ENCODE results near the gene STIP1. TPM values are rescaled to one million over a fixed set of nuclear protein-coding genes. Genes with fewer than 3 reads are reported as not detected.

The STIP1 gene
- total and polyA plus RNA-seq, 9 of the 15 experiments (the other 6 are each of a cell fraction or from before 2014, with no cell fraction given): 58.1 to 465 (median 346) TPM

DNA sequence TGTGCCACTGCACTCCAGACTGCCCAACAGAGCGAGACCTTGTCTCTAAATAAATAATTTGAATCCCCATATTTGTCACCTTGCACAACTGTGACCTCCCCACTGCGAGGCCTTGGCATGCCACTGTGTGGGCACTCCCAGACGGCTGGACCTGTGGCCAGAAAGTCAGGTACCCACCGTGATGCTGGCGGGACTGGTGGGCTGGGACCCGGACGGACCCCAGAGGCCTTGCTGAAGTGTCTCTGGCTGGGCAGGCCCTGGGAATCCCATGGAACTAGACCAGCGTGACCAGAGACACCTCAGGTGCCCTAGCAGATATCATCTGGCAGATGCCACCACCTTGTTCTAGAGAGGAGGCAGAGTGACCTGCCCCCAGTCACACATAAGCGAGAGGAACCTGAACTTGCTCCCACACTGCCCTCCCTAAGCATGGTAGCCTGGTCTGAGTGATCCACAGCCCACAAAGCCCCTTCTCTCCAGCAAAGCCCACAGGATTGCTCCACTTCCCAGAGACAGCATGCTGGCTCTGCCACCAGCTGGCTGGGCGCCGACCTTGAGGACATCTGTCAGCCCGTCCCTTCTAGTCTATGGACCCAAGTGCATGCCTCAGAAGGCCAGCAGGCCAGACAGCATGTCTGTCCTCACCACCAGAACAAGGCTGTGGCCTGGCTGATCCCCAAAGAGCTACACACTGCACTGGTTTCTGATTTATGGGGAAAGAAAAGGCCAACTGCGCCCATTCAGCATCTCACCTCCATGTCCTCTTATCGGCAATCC lies 29.5 kb upstream of the STIP1 start:
- peaks cover 6 to 23% of the 10 kb centered on the region in 2 experiments; a peak in 4 of 5 replicates for H3K4me1 ChIP-seq (replicated peaks in 1 of 2; ENCODE audit: control insufficient read depth in 2 of 2, insufficient read depth in 2 of 2, low read length in 2 of 2)
- no peak overlapping the region for H3K4me3 ChIP-seq
- no peak for DNase-seq (ENCODE audit: extremely low read depth in 1 of 4, low spot score in 3 of 4)
- TF ChIP-seq YBX1 (IDR thresholded peaks at IDR 0.05): no peak
- no peak for TF ChIP-seq MYBL2 (IDR thresholded peaks at IDR 0.05; ENCODE audit: low read depth)
- no peak for TF ChIP-seq MYBL2 (CRISPR knock-in tag; IDR thresholded peaks at IDR 0.05; ENCODE audit: borderline replicate concordance)
- TF ChIP-seq, protein P1, sequence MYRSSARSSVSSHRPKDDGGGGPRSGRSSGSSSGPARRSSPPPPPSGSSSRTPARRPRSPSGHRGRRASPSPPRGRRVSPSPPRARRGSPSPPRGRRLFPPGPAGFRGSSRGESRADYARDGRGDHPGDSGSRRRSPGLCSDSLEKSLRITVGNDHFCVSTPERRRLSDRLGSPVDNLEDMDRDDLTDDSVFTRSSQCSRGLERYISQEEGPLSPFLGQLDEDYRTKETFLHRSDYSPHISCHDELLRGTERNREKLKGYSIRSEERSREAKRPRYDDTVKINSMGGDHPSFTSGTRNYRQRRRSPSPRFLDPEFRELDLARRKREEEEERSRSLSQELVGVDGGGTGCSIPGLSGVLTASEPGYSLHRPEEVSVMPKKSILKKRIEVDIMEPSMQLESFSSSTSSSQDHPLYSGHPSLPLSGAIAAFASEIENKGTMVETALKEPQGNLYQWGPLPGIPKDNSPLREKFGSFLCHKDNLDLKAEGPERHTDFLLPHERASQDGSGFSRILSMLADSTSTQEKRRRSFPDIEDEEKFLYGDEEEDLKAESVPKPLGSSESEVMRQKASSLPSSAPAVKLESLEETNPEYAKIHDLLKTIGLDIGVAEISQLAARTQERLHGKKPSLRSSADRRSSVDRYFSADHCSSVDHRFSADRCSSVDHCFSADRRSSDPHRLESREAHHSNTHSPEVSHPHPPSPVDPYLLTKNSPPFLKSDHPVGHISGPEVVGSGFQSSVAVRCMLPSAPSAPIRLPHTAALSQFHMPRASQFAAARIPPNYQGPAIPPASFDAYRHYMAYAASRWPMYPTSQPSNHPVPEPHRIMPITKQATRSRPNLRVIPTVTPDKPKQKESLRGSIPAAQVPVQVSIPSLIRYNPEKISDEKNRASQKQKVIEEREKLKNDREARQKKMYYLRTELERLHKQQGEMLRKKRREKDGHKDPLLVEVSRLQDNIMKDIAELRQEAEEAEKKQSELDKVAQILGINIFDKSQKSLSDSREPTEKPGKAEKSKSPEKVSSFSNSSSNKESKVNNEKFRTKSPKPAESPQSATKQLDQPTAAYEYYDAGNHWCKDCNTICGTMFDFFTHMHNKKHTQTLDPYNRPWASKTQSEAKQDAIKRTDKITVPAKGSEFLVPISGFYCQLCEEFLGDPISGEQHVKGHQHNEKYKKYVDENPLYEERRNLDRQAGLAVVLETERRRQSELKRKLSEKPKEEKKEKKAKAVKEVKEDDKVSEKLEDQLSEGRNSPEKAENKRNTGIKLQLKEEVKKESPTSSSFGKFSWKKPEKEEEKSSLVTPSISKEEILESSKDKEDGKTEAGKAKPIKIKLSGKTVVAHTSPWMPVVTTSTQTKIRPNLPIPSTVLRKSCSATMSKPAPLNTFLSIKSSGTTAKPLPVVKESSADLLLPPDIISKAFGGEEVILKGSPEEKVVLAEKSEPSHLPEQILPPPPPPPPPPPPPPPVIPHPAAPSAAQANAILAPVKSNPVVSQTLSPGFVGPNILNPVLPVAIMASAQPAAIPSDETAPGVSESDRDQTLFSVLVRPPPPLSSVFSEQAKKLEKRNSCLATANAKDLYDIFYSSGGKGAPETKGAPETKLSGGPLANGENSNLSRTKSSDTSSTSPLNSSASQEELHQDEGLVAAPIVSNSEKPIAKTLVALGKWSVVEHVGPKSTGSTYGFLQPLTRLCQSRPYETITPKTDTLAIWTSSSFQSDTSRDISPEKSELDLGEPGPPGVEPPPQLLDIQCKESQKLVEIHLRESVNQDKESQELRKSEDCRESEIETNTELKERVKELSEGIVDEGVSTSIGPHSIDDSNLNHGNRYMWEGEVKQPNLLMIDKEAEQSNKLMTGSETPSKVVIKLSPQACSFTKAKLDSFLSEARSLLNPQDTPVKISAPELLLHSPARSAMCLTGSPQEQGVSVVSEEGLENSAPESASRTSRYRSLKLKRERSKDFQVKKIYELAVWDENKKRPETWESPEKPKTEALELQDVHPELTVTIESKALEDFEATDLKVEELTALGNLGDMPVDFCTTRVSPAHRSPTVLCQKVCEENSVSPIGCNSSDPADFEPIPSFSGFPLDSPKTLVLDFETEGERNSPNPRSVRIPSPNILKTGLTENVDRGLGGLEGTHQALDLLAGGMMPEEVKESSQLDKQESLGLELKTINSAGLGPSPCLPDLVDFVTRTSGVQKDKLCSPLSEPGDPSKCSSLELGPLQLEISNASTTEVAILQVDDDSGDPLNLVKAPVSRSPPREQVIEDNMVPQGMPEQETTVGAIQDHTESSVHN (IDR thresholded peaks at IDR 0.05; ENCODE audit: borderline replicate concordance in 1 of 2, low read depth in 1 of 2): no peak
- TF ChIP-seq SMAD3 (CRISPR knock-in tag; conservative IDR thresholded peaks at IDR 0.05): no peak
- no peak for TF ChIP-seq ZNF347 (CRISPR knock-in tag; IDR thresholded peaks at IDR 0.05; ENCODE audit: low read depth)
- TF ChIP-seq NUFIP1 (IDR thresholded peaks at IDR 0.05; ENCODE audit: partially characterized antibody): no peak
- no peak for TF ChIP-seq TEAD2 (tag; IDR thresholded peaks at IDR 0.05)
- TF ChIP-seq ZKSCAN3 (CRISPR knock-in tag; IDR thresholded peaks at IDR 0.05): no peak
- no peak for TF ChIP-seq ZNF197 (CRISPR knock-in tag; IDR thresholded peaks at IDR 0.05; ENCODE audit: low read depth)
- no peak for TF ChIP-seq ELF2 (CRISPR knock-in tag; IDR thresholded peaks at IDR 0.05)
- no peak overlapping the region for H3K27ac ChIP-seq (ENCODE audit: extremely low read depth, low read depth, low read length)
- H3K36me3 ChIP-seq (ENCODE audit: control insufficient read depth, insufficient read depth, low read length): peaks cover 10% of the 10 kb centered on the region; the same call in 2 of the 3 replicates
- CTCF ChIA-PET (ENCODE audit: low intra/inter-chr PET ratio): interaction anchor here (0.6 kb wide), 1 partner anchor 310 kb away, joined by 3 read pairs; no protein-coding TSS in a partner anchor
- H3K79me2 ChIP-seq (ENCODE audit: control insufficient read depth, insufficient read depth, low read length): peaks cover 16% of the 10 kb centered on the region
- H3K4me2 ChIP-seq (ENCODE audit: insufficient read depth, low read length): no peak overlapping the region
- in situ Hi-C loops (cut with MboI): no loop called here
- no TSS peak for BruUV-seq (replicated peaks)
- ATAC-seq: no peak
- no peaks in the 10 kb centered on the region for H3K9me1 ChIP-seq (ENCODE audit: control insufficient read depth, insufficient read depth, low read length)
- H4K20me1 ChIP-seq (replicated peaks; ENCODE audit: control insufficient read depth, insufficient read depth, low read length): peaks cover 24% of the 10 kb centered on the region
- no peak for FAIRE-seq
- intact Hi-C loops (cut with micrococcal nuclease): no loop called here
- no peaks in the 10 kb centered on the region for H3K9me3 ChIP-seq (replicated peaks; ENCODE audit: control insufficient read depth, insufficient read depth, low read depth, low read length)
- no peaks in the 10 kb centered on the region for H3K27me3 ChIP-seq (ENCODE audit: control insufficient read depth in 2 of 2, insufficient read depth in 2 of 2, low read length in 2 of 2)
- 88% methylated on average over 11 of the region's 14 CpGs for WGBS (ENCODE audit: insufficient coverage, low coverage, missing lambda C conversion rate)
- no peak overlapping the region for H2AFZ ChIP-seq (ENCODE audit: low read depth, low read length)
- H3K9ac ChIP-seq (ENCODE audit: insufficient read depth in 1 of 2, low read depth in 2 of 2, low read length in 2 of 2): peak overlapping the region in 1 of 2 experiments; percentile 64; a peak in 2 of 4 replicates
- POLR2A ChIA-PET: no interaction called here
